ENCODE results near the gene ERC2.

- TF ChIP-seq POLR2AphosphoS5 (IDR thresholded peaks at IDR 0.05): no peak
- no peak for TF ChIP-seq POLR2A (IDR thresholded peaks at IDR 0.05)
- no peak for TF ChIP-seq CTCF (IDR thresholded peaks at IDR 0.05)
These were observed 922.3 kb downstream of the ERC2 start for GRCh38 chr3:55545995-55546394.

All from upper lobe of left lung (tissue), 4 donors.